ENCODE data around the gene NOXO1.
"Not testable (repeated sequence)": the region's sequence is repeated elsewhere in the genome, so short reads cannot be mapped to it uniquely, and the experiment has no call there.

Gene NOXO1

DNA sequence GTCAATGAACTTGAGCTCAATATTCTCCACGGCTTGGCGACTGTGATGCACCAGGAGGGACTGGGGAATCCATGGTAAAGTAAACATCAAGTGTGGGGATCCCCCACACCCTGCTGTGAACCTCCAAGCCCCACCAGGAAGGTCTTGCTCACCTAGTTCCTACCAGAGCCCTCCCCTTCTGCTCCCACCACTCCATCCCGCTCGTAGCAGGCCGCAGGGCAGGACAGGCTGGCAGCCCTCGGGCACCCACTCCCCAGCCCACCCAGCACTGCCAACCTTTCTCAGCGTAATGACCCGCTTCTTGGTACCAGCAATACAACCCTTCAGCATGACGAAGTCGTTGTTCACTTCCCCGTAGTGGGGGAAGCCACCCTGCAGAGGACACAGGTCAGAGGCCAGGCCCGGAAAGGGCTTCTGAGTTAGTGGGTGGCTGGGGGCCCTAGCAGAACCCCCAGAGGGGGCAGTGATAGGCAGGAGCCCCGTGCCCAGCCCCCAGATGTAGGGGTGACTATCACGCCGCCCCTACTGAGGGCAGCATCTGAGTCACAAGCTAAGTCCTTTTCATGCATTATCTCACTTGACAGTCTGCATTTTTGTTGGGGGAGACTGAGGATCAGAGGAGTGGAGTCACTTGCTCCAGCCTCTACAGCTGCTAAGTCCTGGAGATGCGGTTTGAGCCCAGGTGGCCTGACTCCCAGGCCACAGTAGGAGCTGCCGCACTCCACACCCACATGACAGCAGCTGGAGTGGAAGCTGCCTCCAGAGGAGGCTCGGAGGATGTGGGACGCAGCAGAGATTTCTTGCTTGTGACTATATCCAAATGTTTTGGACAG, 35.5 kb downstream of the NOXO1 start:
- FAIRE-seq (no peak), DNase-seq (ENCODE audit: insufficient read length, low spot score) (no peak)
- TF ChIP-seq PAX5 (IDR thresholded peaks at IDR 0.05; ENCODE audit: insufficient read depth, low read length, severe bottlenecking) = no peak
- no peak for TF ChIP-seq POLR2A (IDR thresholded peaks at IDR 0.05; ENCODE audit: low read depth, low read length)
- TF ChIP-seq TAF1 (IDR thresholded peaks at IDR 0.05; ENCODE audit: low read depth, low read length) = no peak
- no peak for TF ChIP-seq POU2F2 (IDR thresholded peaks at IDR 0.05; ENCODE audit: low read depth, low read length)
- no peak for TF ChIP-seq SPI1 (IDR thresholded peaks at IDR 0.05; ENCODE audit: low read depth, low read length)

DNA sequence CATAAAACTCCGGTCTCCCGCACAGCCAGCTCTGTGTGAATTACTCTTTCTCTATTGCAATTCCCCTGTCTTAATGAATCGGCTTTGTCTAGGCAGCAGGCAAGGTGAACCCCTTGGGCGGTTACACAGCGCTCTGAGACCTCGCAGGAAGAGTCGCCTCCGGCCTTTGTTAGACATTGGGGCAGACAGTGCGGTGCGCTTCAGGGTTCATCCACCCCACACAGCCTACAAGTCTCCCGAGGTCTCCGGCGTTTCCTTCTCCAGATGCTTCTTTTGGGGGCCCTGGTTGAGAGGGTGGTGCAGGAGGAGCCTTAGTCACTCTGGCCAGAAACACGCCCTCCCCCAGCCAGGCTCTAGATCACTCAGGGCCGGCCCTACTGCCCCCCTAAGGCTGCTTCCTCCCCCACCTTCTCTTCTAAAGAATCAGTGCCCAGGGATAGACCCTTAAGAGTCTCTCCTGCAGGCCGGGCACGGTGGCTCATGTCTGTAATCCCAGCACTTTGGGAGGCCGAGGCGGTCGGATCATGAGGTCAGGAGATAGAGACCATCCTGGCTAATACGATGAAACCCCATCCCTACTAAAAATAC, 36.6 kb downstream of the NOXO1 start:
- FAIRE-seq (no peak), DNase-seq (ENCODE audit: insufficient read length, low spot score) (no peak)
- TF ChIP-seq POLR2A (IDR thresholded peaks at IDR 0.05; ENCODE audit: low read depth, low read length) (no peak), POU2F2 (IDR thresholded peaks at IDR 0.05; ENCODE audit: low read depth, low read length) (no peak), PAX5 (IDR thresholded peaks at IDR 0.05; ENCODE audit: insufficient read depth, low read length, severe bottlenecking) (no peak), POLR2AphosphoS5 (IDR thresholded peaks at IDR 0.05; ENCODE audit: low read depth, low read length) (no peak), TAF1 (IDR thresholded peaks at IDR 0.05; ENCODE audit: low read depth, low read length) (no peak), SPI1 (IDR thresholded peaks at IDR 0.05; ENCODE audit: low read depth, low read length) (no peak)

GRCh38 chr16:1942810-1943726, 38.2 kb downstream of the NOXO1 start, which contains the start of gene MSRB1:
TSS of gene MSRB1 (minus strand) at chr16:1943199. CDS start at chr16:1943156, 43 bp downstream.
- FAIRE-seq (peak; percentile 98), DNase-seq (ENCODE audit: insufficient read length, low spot score) (peak; percentile 100)
- TF ChIP-seq POLR2A (IDR thresholded peaks at IDR 0.05; ENCODE audit: low read depth, low read length) = peak; percentile 57; the same call in 1 of the 2 replicates
- no peak for TF ChIP-seq POU2F2 (IDR thresholded peaks at IDR 0.05; ENCODE audit: low read depth, low read length)
- TF ChIP-seq SPI1 (IDR thresholded peaks at IDR 0.05; ENCODE audit: low read depth, low read length) = peak; percentile 52
- peak; percentile 55; the same call in 1 of the 2 replicates for TF ChIP-seq POLR2AphosphoS5 (IDR thresholded peaks at IDR 0.05; ENCODE audit: low read depth, low read length)
- TF ChIP-seq TAF1 (IDR thresholded peaks at IDR 0.05; ENCODE audit: low read depth, low read length) = no peak
- TF ChIP-seq PAX5 (IDR thresholded peaks at IDR 0.05; ENCODE audit: insufficient read depth, low read length, severe bottlenecking) = no peak

- peak; percentile 81 for FAIRE-seq
- DNase-seq (ENCODE audit: insufficient read length, low spot score) = no peak
- TF ChIP-seq PAX5 (IDR thresholded peaks at IDR 0.05; ENCODE audit: insufficient read depth, low read length, severe bottlenecking) (no peak), POLR2A (IDR thresholded peaks at IDR 0.05; ENCODE audit: low read depth, low read length) (no peak), POLR2AphosphoS5 (IDR thresholded peaks at IDR 0.05; ENCODE audit: low read depth, low read length) (no peak), SPI1 (IDR thresholded peaks at IDR 0.05; ENCODE audit: low read depth, low read length) (0 out of 2 replicates have a peak, but pooled peaks have one; percentile 23)
These were observed 39.0 kb downstream of the NOXO1 start for GRCh38 chr16:1942047-1942809.

DNA sequence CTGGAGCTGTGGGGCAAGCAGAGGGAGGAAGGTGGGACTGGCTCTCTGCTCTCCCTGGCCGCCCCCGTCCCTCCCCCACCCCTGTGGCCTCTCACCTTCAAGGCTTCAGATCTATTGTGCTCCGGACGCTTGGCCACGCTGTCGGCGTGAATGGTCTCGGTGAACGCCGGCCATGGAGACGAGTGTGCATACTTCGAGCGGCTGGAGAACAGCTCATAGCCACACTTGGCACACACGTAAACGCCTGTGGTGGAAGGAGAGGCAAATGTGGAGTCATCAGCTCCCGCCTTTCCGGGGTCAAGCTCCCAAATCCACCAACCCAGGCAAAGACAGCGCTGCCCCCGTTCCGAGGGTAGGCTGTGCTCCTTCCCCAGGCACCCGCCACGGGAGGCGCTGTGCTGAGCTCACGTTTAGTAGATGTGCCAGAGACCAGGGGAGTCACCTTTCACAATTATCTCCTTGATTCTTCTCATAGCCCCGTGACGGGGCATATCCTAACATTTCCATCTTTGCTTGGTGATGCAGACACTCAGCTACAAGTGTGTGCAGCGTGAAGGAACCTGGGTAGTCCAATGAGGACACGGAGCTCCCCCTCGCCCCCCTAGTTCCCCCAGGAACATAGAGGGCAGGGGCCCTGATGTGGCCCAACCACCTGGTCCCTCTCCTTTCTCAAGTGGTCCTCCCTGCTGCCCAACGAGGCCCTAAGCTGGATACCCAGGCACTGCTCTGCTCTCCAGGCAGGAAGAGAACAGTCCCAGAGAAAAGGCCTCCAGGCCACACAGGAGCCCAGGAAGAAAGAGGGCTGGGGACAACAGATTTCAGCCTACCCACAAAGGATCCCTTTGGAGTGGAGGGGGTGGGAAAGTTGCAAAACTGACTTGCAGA, 39.9 kb downstream of the NOXO1 start:
- FAIRE-seq = no peak
- no peak for TF ChIP-seq POU2F2 (IDR thresholded peaks at IDR 0.05; ENCODE audit: low read depth, low read length)
- TF ChIP-seq POLR2AphosphoS5 (IDR thresholded peaks at IDR 0.05; ENCODE audit: low read depth, low read length) = no peak
- no peak for TF ChIP-seq TAF1 (IDR thresholded peaks at IDR 0.05; ENCODE audit: low read depth, low read length)
- TF ChIP-seq PAX5 (IDR thresholded peaks at IDR 0.05; ENCODE audit: insufficient read depth, low read length, severe bottlenecking) = no peak
- no peak for TF ChIP-seq POLR2A (IDR thresholded peaks at IDR 0.05; ENCODE audit: low read depth, low read length)
- no peak for TF ChIP-seq SPI1 (IDR thresholded peaks at IDR 0.05; ENCODE audit: low read depth, low read length)
- DNase-seq (ENCODE audit: insufficient read length, low spot score) = no peak

DNA sequence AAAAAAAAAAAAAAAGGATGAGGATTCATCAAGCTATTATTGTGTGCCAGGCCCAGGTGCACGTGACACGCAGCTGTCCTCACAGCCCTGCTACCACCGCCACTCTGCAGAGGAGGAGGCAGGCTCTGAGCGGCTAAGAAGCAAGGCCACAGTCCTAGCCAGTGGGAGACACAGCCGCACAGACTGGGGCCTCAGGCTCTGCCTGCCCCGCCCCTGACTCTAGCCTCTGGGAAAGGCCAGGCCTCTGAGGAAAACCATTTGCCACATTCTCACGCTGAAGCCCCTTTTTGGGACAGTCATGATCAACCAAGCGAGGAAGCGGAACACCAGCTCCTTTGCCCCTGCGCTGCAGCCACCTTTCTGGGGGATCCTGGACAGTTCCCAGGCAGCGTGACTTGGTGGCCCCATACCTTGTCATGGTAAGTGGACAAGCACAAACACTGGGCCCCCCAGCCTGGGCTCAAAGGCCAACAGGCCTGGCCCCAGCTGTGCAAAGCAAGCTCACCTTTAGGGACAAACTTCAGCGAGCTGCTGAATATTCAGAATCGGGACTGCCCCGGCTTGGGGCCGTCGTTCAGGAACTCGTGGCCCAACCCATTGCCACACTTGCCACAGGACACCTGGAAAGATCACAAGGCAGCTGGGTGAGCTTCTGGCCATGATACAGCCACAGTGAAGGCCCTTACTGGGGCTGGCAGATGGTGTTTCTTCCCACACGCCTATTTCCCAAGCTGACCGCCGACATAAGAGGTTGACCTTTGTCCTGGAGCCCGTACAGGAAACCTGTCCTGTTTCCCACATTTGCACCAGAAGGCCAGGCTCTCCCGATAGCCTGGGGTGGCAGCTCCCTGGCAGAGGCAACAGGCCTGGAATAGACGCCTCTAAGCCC, 40.8 kb downstream of the NOXO1 start:
- TF ChIP-seq POU2F2 (IDR thresholded peaks at IDR 0.05; ENCODE audit: low read depth, low read length) = peak; percentile 91
- TF ChIP-seq POLR2AphosphoS5 (IDR thresholded peaks at IDR 0.05; ENCODE audit: low read depth, low read length) = no peak
- FAIRE-seq (no peak), DNase-seq (ENCODE audit: insufficient read length, low spot score) (no peak)

DNA sequence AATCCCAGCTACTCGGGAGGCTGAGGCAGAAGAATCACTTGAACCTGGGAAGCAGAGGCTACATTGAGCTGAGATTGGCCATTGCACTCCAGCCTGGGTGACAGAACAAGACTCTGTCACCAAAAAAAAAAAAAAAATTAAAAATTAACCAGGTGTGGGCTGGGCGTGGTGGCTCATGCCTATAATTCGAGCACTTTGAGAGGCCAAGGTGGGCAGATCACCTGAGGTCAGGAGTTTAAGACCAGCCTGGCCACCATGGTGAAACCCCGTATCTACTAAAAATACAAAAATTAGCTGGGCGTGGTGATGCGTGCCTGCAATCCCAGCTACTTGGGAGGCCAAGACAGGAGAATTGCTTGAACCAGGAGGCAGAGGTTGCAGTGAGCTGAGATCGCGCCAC, 41.4 kb downstream of the NOXO1 start:
- FAIRE-seq; DNase-seq (ENCODE audit: insufficient read length, low spot score): not testable (repeated sequence)

DNA sequence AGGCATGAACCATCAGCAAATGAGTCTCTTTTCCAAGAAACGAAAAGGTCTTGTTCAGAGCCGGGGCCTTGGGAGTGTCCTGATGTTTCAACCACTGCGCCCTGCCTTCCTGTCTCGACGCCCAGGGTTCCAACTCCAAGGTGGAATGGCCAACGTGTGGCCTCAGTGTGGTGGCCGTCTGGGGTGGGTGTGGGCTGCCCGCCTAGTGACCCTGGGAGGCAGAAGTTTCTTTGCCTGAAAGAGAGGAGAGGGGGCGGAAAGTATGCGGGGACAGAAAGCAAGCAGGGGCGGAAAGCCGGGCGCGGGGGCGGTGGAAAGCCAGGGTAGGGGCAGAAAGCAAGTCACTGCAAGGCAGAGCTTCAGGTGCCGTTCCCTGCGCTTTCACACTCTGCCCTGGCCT, 42.4 kb downstream of the NOXO1 start:
- no peak for FAIRE-seq
- TF ChIP-seq POLR2AphosphoS5 (IDR thresholded peaks at IDR 0.05; ENCODE audit: low read depth, low read length) = no peak
- TF ChIP-seq PAX5 (IDR thresholded peaks at IDR 0.05; ENCODE audit: insufficient read depth, low read length, severe bottlenecking) = no peak
- no peak for TF ChIP-seq TAF1 (IDR thresholded peaks at IDR 0.05; ENCODE audit: low read depth, low read length)
- no peak for TF ChIP-seq POLR2A (IDR thresholded peaks at IDR 0.05; ENCODE audit: low read depth, low read length)
- no peak for TF ChIP-seq POU2F2 (IDR thresholded peaks at IDR 0.05; ENCODE audit: low read depth, low read length)
- no peak for TF ChIP-seq SPI1 (IDR thresholded peaks at IDR 0.05; ENCODE audit: low read depth, low read length)

More for the DNA sequence above, 42.4 kb downstream of the NOXO1 start:
- no peak for DNase-seq (ENCODE audit: insufficient read length, low spot score)
